DMS53 treated with DMSO at 0.1 percent for 48 hours (cell line): Measurements from ENCODE around the gene COL13A1.

ENCODE experiments used
- DNase-seq: peaks from one replicate; lab custom pipeline; 2025; ENCODE audit not compliant: unreplicated experiment; lab: John Stamatoyannopoulos, UW

COL13A1 gene

DNA sequence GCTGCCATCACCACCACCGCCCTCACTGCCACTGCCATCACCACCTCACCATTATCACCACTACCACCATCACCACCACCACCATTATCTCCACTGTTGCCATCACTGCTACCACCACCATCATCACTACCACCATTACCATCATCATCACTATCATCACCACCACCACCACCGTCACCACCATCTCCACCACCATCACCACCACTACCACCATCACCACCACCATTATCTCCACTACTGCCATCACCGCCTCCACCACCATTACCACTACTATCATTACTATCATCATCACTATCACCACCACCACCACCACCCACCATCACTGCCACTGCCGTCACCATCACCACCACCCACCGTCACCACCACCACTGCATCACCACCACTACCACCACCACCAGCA is 9.9 kb upstream of the COL13A1 start:
- no peak for DNase-seq

DNA sequence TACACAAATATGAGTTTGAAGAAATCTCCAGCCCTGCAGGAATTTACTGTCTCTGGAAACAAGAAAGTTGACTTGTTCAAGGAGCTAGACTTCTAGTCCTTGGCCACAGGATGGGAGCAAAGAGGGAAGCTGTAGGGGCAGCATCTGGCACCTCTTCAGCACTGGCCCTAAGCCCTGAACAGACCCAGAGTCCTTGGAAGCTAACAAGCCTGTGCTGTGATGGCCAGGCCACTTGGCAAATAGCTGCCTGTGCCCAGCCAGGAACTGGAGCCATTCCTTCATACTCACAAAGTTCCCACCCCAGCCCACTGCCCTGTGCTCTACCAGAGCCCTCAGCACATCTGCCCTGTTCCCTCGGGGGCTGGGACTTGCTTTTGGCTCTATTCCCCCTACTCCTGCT is 9.4 kb upstream of the COL13A1 start:
- no peak for DNase-seq

DNA sequence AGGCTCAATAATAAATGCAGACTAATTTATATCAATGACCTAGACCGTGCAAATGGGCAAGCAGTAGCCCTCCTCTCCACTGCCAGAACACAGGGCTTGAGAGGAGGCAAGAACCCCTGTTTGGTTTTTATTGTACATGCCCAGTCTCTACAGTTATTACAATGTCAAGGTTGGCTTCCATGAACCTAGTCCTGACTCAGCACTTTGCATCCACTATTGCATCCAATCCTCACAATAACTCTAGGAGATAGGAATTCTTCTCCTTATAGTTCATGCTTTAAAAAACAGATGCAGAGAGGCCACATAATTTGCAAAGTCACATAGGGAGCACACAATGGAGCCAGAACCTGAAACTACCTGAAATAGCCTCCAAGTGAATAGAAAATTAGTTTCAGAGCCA is 7.0 kb upstream of the COL13A1 start:
- DNase-seq = no peak

DNA sequence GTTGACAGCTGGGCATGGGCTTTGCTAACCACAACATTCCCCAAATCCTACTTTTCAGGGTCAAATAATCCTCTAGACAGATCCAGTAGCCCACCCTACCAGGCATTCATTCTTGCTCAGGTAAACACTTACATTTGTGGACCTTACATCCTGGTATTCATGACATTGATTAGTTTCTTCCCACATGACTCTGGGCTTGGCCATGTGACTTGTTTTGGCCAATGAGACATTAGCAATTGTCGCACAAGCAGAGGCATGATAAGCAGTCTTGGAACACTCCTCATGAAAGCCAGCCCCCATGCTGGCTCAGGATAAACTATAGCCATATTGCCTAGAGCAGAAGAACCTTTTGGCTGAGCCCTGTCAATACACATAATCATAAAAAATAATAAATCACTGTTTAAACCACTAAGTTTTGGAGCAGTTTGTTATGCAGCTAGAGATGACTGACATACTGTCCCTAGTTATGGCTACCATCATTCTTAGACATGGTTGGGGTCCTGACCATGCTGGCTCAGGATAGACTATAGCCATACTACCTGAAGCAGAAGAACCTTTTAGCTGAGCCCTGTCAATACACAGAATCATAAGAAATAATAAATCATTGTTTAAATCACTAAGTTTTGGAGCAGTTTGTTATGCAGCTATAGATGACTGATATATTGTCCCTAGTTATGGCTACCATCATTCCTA is 6.3 kb upstream of the COL13A1 start:
- no peak for DNase-seq

DNA sequence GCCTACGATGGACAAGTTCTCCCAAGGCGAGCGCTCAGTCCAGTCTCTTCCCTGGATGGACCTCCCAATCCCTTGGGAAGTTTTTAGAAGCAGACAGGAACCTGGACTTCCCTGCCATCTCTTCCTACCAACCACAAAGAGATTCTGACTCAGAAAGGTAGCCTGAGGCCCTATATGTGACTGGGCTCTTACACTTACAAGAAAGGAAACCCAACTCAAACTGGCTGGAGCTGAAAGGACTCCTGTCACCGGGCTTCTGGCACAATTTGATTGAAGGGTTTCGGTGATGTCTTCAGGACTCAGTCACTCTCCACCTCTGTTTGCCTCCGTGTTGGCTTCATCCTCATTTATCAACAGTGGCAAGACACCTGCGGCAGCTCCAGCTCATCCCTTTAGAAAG is 3.7 kb upstream of the COL13A1 start:
- no peak for DNase-seq

DNA sequence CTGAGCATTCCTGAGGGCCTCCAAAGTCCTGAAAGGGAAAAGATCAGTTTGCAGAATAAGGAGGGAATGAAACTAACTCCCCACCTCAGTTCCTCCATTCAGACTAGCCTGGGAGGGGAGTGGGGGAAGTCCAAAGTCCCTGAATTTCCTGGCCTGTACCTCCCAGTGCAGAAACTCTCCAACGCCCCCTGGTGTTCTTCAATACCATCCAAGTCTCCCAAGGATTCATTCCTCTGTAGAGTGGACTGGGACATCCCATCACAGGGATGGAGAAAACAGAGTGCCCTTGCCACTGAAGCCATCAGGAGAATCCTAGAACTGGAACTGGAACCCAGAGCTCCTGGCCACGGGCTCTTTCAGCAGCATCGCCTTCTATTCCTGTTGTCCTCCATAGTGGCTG is 1.6 kb upstream of the COL13A1 start:
- DNase-seq = peak; percentile 27

DNA sequence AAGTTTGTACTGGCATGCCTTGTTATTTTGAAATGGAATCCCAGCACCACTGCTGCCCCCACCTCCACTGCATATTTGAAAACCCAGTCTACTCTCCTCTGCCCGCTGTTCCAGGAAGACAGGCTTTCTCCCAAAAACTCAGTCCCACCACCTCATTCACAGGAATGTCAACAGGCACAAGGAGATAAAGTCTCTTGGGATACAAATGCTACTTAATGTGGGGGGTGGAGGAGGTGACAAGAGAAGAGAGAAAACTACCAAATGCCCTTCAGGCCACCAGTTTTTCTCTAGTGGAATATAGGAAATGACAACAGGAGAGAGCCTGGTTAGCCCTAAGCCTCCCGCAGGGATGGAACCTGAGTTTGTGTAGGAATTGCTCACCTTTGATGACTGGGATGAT is 1.0 kb upstream of the COL13A1 start:
- no peak for DNase-seq

DNA sequence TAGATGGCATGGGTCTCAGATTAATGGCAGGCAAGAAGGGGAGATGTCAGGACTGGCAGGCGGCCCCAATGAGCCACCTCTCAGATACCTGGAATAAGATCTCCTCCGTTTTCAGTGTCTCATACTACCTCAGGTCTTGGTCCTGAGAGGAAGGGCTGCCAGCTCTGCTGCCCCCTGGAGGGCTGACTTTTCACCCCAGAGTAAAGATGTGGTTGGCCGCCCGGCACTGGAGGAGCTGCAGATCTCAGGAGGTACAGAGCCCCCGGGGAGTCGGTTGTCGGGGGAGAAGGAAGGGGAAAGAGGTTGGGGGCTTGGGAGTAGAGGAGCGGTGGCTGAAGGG is 642 bp upstream of the COL13A1 start:
- peak; percentile 34 for DNase-seq

DNA sequence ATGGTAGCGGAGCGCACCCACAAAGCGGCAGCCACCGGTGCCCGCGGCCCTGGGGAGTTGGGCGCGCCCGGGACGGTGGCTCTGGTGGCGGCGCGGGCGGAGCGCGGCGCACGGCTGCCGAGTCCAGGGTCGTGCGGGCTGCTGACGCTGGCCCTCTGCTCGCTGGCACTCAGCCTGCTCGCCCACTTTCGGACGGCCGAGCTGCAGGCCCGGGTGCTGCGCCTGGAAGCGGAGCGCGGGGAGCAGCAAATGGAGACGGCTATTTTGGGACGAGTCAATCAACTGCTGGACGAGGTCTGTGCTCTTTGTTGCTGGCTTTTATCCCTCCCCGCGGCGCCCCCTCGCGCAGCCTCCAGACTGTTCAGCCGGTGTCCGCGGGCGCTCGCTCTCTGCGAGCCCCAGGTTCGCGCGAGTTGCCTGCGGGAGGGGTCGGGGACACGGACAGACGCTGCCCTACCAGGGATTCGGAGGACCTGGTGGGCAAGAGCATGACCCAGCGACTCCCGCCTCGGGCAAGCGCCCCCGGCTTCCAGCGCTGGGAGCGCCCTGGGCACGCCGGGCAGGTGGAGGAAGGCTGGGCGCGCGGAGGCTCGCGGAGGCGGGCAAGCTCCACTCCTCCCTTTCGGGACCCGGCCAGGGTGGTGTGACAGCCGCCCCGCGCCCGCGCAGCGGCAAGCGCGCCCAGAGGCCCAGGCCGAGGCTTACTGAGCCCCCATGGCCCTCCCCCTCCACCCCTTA is 887 bp downstream of the COL13A1 start:
- DNase-seq = no peak

DNA sequence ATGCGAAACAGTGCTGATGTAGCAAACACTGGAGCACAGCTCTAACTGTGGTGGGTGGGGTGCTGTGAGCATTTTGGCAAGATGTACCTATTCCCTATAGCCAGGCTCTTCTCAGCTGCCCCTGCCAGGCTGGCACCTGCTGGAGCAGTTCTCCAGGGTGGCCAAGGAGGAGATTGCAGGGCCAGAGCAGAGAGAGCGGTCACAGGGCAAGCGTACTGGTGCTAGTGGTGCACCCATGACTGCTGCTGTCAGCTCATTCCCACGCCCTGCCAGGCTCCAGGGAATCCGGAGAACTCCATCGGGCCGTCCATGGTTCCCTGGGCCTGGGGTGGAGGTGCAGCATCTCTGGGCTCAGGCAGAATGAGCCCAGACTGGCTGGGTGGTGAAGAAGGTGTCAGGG is 2.1 kb downstream of the COL13A1 start:
- no peak for DNase-seq

DNA sequence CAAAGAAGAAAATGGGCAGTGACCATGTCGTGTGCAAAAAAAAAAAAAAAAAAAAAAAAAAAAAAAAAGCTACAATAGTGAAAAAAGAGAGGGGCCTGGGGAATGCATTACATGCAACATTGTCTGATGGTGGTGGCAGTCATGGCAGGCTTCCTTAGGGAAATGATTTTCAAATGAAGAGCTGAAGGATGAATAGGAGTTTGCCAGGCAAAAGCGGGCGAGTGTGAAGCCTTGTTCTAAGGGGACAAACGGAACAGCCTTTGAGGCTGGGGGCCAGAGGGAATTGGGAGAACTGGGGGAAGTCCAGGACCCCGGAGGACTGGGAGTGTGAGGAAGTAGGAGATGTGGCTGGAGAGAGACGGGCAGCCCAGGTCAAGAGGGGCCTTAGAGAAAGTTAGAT is 3.1 kb downstream of the COL13A1 start:
- DNase-seq = no peak

DNA sequence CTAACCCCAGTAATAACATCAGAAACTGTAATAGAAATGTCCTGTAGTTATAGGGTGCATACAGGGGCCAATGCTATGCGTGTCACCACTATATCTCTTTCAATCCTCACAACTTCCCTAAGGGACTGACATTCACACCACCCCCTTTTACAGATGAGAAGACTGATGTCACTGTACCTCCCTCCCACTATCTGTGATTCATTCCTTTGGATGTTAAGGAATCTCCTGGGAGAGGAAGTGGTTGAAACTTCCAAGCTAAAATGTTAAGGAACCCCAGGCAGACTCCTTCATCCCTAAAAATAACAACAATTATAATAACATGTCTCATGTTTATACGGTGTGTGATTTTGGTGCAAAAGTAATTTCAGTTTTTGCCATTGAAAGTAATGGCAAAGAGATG is 5.4 kb downstream of the COL13A1 start:
- DNase-seq = no peak

DNA sequence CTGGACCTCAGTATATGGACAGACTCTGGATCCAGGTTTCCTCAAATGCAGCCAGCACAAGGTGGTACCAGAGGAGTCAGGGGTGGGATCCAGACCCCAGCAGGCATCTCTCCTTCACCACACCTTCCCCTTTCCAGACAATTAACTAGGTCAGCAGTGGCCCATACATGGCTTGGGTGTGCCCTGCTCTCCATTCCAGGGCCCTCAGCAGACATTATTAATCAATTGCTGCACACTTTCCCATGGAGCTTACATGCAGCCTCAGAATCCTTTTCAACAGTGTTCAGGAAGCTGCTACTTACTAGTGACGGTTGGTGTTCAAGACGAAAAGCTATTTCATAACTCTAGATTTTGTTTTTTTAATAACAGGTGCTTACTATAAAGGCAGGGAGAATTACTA is 6.0 kb downstream of the COL13A1 start:
- no peak for DNase-seq

DNA sequence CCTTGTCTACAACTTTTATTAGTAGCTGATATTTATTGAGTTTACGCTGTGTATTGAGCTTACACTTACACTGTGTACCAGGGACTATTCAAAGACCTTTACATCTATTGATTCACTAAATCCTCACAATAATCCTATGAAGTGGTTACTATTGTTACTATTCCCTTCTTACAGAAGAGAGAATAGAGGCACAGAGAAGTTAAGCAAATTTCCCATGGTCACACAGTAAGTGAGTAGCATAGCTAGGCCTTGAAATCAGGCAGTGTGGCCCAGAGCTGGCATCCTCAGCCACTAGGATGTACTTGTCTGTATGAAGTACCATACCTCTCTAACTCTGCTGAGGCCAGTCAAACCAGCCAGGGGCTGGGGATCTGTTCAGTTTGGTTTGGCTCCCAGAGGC is 7.6 kb downstream of the COL13A1 start:
- DNase-seq = no peak

DNA sequence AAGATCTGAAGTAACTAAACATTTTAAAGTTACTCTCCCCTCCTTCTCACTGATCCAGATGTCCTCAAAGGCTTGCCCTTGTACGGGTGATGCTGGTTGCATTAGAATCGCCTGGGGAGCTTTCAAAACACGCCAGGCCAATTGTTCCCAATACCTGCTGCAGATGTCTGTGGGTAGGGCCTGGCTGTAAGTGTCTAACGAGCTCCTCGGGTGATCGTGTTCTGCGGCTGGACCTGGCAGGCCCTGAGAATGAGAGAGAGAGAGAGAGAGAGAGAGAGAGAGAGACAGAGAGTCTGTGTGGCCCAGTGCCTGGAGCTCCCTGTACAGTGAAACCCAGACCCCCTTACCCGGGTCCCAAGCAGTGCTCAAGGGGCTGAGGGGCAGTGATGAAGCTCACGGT is 8.4 kb downstream of the COL13A1 start:
- no peak for DNase-seq

DNA sequence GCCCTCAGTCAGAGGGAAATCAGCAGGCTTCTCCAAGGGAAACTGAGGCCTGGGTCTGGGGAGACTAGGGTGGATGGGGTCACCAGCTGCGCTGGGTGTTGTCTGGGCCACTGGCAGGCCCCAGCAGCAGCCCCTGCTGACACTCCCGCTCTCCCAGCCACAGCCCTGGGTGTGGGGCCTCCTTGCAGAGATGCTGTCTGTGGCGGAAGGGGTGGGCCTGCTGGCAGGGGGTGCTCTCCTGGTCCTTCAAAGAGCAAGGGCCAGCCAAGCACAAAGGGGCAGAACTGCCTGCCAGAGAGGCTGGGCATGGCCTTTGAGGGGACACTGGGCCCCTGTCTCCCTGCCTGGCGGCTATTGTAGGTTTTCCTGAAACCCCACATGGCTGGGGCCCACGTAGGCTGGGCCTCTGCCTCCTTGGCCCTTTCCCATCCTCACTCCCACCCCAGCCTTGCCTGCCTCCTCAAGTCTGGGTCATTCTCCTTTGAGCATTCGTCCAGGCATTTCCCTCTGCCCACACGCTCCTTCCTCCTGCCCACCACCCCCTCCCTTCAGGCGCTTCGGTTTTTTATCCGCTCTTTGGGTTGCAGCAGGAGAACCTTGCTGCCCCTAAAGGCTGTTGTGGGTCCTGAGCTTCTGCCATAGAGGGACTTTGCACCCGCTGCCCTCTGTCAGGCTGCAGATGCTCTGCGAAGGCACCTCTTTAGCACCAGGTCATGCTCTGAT is 9.1 kb downstream of the COL13A1 start:
- DNase-seq = no peak

DNA sequence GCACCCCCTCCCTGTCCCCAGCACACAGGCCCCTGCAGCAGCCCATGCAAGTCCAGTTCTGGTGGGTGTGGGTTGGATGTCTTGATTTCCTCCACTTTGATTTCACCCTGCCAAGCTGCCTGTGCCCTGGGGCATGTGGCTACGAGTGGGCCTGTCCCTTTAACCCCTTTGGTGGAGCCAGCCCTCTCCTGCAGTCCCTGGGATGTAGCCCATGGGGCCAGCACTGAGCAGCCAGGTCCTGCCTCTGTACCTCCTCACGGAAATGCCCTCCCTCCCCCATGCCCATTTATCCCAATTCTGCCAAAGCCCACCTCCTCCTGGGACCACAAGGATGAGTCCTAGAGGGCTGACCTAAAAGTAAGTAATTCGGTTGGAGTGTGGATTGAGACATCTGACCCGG is 11.9 kb downstream of the COL13A1 start:
- DNase-seq = no peak

DNA sequence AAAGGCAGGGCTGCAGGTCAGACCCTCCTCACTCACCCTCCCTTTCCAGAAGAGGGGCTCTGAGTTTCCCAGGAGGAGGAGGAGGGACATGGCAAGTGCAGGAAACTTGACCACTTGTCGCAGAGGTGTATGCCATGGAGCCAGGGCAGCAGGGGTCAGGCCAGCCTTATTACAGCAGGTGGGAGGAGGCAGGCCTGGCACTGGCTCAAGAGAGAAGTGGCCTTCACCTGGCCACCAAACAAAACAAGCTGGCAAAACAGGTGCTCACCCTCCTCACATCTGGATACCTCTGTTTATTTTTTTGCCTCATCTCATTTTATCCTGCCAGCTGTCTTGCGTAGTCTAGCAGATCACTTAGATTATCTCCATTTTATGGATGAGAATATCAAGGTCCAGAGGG is 12.5 kb downstream of the COL13A1 start:
- DNase-seq = peak; percentile 26

DNA sequence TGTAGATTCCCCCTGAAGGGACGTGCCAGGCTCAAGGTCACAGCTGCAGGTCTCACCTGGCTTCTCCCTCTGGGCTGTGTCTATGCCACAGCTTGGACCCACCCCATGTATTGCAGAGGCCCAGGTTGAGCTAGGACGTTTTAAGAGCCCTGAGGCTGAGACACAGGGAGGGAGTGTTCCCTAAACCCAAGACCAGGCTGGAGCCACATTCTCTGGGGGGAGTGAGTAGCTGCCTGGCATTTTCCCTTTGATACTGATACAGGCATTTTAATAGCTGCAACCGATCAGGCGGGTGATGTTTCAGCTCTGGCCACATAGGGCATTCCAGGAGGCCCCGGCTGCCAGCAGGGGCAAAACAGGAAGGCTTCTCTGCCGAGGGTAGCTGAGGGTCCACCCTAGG is 13.4 kb downstream of the COL13A1 start:
- no peak for DNase-seq

DNA sequence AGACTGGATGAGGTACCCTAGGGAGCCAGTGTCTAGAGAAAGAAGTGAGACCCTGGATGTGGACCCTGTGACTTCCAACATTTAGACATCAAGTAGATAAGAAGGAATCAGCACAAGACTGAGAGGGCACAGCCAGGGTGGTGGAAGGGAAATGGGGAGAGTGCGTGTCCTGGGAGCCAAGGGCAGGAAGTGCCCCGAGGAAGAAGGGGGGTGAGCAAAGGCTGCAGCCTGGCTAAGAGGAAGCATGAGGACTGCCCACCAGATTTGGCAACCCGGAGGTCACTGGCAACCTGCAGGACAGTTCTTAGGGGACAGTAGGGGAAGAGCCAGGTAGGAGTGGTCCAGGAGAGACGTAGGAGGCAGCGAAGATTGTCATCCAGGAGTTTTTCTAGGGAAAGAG is 14.8 kb downstream of the COL13A1 start:
- no peak for DNase-seq

DNA sequence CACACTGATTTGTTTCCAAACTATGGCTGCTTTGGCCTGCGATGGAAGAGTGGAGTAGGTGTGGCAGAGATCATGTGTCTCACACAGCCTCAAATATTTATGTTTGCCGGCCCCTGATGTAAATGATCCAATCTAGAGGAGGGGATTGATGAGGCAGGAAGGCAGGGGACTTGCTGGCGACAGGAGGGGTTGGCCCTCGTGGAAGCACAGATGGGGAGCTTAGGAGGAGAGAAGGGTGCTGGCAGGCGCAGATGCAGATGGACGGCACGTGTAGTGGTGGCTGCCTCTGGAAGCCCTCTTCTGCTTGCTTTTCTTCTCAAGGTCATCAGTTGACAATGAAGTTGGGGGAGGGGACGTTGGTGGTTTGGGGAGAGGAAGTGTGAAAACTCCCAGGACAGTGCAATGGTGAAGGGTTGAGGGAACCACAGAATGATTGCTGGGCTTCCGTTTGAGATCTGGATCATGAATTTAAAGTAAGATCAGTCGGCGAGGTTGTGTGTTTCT is 15.4 kb downstream of the COL13A1 start:
- no peak for DNase-seq

DNA sequence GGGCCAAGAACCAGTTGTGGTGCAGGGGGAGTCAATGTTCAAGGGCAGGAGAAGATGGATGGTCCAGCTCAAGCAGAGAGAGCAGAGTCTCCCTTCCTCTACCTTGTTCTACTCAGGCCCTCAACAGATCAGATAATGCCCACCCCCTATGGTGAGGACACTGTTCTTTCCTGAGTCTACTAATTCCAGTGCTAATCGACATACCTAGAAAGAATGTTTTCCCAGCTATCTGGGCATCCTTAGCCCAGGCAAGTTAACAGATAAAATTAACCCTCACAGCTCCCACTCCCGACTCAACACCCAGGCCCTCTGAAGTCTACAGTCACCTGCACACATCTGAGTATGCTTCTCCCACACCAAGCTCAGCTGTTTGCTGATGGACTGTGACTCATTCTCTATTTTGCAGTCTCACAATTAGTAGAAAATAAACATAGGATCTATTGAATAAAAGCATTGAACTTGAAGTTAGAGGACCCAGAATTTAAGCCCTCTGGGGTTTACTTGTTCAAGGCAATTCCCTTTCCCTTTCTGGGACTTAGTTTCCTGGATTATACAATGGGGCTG is 17.1 kb downstream of the COL13A1 start:
- DNase-seq = no peak
